A673 (cell line): ENCODE results near the gene SAMD14.

ENCODE experiments used
- EZH2 ChIP-seq: fragments of 200-600 bp; sonication (generic); IDR thresholded peaks from 2 replicates; pipeline ENCODE4 v1.6.1; 2017; ENCODE audit warnings: borderline replicate concordance, low read depth, mild to moderate bottlenecking, mixed read lengths, antibody characterized with exemption, low read length; ENCODE audit not compliant: poor library complexity, severe bottlenecking
- TF ChIP-seq, protein P1 (sequence below): fragments of 300-800, 200-600 bp; sonication (generic); conservative IDR thresholded peaks from 2 replicates; pipeline ENCODE4 v1.5.1; 2017; ENCODE audit warnings: low read depth, mild to moderate bottlenecking, antibody characterized with exemption, low read length, moderate library complexity, mixed read lengths

DNA sequence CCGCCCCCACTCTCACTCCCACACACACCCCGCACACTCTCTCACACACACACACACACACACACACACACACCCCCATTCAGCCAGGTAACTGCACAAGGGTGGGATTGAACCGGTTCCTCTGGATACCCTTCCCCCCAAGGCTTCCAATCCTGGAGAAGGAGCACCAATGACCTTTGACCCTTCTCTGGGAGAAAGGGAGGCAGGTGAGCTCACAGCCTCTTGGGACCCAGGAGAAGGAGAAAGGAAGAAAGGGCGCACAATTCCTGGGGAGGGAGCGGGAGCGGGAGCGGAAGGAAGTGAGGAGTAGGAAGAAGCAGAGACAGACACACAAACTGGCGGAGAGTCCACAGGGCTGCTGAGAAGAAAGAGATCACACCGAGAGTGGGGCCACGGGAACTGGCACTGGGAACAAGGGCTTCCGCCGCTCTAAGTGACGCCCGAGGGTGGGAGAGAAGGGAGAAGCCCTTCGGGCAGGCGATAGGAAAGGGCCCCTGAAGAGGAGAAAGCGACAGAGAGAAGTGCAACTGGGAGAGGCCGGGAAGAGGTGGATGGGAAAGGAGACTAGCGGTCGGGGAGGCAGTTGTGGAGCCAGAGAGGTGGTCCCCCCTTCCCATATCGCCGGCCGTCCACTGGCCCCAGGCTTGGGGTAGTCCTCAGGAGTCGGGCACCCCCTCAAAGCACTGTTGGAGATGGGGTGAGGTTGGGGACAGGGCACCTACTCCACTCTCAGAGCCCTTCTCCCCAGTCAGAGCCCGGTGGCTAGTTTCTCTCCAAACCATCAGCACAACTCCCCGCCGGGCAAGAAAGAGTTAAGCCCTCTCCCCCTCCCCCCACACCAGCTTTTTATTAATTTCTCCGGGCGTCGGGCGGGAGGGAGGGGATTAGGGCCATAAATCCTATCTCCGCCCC is 1.3 kb downstream of the SAMD14 start:
- TF ChIP-seq, protein P1, sequence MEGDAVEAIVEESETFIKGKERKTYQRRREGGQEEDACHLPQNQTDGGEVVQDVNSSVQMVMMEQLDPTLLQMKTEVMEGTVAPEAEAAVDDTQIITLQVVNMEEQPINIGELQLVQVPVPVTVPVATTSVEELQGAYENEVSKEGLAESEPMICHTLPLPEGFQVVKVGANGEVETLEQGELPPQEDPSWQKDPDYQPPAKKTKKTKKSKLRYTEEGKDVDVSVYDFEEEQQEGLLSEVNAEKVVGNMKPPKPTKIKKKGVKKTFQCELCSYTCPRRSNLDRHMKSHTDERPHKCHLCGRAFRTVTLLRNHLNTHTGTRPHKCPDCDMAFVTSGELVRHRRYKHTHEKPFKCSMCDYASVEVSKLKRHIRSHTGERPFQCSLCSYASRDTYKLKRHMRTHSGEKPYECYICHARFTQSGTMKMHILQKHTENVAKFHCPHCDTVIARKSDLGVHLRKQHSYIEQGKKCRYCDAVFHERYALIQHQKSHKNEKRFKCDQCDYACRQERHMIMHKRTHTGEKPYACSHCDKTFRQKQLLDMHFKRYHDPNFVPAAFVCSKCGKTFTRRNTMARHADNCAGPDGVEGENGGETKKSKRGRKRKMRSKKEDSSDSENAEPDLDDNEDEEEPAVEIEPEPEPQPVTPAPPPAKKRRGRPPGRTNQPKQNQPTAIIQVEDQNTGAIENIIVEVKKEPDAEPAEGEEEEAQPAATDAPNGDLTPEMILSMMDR: no peak
- TF ChIP-seq EZH2: no peak
